Measurements from ENCODE around the gene MAN1A1.

GRCh38 chr6:119368921-119369320 is 19.4 kb upstream of the MAN1A1 start:
- TF ChIP-seq CTCF (IDR thresholded peaks at IDR 0.05) (no peak), POLR2AphosphoS5 (IDR thresholded peaks at IDR 0.05) (no peak)

Data from prostate gland (tissue), 2 donors.